AG04450 (cell line): ENCODE data around the gene IMMP1L. TPM values are rescaled to one million over a fixed set of nuclear protein-coding genes. Genes with fewer than 3 reads are reported as not detected.

Experiments used
- CTCF ChIA-PET: fragments of 300-600, 350-600 bp; formaldehyde crosslinking; extraction: SDS; loops from one replicate; lab custom pipeline; 2022; ENCODE audit warnings: antibody characterized with exemption, inconsistent platforms; lab: Charles Lee
- POLR2A ChIA-PET: fragments of 350-600 bp; formaldehyde crosslinking; extraction: SDS; loops from one replicate; lab custom pipeline; 2021; ENCODE audit warnings: antibody characterized with exemption, inconsistent platforms; lab: Yijun Ruan, JAX
- DNase-seq: peaks from one replicate; pipeline ENCODE4 v3.0.0-alpha.2; 2011; ENCODE audit warnings: low read depth, low spot score
- H3K27ac ChIP-seq: one replicate; pipeline ENCODE4 v1.5.1; 2012; ENCODE audit warnings: low read depth, low read length, control low read depth
- H3K27me3 ChIP-seq: one replicate; pipeline ENCODE4 v1.6.0; 2012; ENCODE audit warnings: low read length; ENCODE audit not compliant: control insufficient read depth, insufficient read depth
- H3K4me3 ChIP-seq: 2 replicates; pipeline ENCODE4 v1.5.1; 2011; ENCODE audit warnings: mild to moderate bottlenecking, low read depth, low read length, control low read depth
- H3K9me3 ChIP-seq: 2 replicates; pipeline ENCODE4 v1.5.1; 2012; ENCODE audit warnings: low read length; ENCODE audit not compliant: control insufficient read depth, insufficient read depth
- polyA plus RNA-seq: library from polyadenylated mRNA; depleted of rRNA; stranded (reverse); fragments of >200 nt; gene quantifications from 2 replicates; pipeline ENCODE4 v1.2.3, GENCODE V29; 2011
- TF ChIP-seq, protein P1 (sequence below): IDR thresholded peaks from 2 replicates; pipeline ENCODE4 v1.5.1; 2011; ENCODE audit warnings: low read depth, low read length, control low read depth, inconsistent platforms

Gene IMMP1L
- polyA plus RNA-seq, 1 experiment: 23.9 TPM

DNA sequence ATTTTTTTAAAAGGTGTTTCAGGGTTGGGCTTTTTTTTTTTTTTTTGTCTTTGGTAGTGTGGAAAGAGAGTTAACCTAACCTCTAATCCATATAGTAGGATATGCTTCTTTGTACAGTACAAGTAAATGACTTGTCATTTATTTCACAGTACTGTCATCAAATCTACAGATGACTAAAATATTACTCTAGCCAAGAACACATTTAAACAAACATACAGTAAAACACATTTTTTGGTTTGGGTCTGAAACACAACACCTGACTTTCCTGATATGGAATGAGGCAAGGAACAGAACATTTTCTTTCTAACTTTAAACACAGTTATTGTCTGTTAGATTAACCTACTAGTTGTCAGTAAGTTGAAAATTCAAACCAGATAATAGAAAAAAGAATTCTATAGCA, 68.1 kb downstream of the IMMP1L start:
- Histone ChIP-seq H3K27ac (no peak overlapping the region), H3K4me3 (no peak overlapping the region), H3K9me3 (no peaks in the 10 kb centered on the region), H3K27me3 (no peaks in the 10 kb centered on the region)
- CTCF ChIA-PET: no interaction called here
- TF ChIP-seq, protein P1, sequence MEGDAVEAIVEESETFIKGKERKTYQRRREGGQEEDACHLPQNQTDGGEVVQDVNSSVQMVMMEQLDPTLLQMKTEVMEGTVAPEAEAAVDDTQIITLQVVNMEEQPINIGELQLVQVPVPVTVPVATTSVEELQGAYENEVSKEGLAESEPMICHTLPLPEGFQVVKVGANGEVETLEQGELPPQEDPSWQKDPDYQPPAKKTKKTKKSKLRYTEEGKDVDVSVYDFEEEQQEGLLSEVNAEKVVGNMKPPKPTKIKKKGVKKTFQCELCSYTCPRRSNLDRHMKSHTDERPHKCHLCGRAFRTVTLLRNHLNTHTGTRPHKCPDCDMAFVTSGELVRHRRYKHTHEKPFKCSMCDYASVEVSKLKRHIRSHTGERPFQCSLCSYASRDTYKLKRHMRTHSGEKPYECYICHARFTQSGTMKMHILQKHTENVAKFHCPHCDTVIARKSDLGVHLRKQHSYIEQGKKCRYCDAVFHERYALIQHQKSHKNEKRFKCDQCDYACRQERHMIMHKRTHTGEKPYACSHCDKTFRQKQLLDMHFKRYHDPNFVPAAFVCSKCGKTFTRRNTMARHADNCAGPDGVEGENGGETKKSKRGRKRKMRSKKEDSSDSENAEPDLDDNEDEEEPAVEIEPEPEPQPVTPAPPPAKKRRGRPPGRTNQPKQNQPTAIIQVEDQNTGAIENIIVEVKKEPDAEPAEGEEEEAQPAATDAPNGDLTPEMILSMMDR: no peak
- DNase-seq: no peak
- POLR2A ChIA-PET: no interaction called here

DNA sequence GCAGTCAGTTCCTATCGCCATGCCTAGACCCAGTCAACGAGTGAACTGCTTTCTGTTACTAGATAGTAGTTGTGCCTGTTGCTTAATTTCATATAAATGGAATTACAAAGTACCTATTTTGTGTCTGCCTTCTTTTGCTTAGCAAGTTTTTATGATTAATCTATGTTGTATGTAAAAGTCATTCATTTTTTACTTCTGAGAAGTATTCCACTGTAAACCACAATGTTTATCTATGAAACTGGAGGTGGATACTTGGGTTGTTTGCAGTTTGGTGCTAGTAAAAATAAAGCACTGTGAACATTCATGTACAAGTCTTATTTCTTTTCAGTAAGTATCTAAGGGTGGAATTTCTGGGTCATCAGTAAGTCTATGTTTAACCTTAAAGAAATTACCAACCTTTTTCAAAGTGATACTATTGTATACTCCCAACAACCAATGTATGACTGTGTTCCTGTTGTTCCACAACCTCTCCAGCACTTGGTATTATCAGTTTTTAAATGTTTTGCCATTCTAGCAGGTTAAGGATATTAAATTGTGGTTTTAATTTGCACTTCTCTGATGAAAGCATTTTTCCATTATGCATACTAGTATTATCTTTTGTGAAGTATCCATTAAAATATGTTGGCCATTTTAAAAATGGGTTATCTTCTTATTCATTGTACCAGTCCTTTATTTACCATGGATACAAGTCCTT, 71.5 kb downstream of the IMMP1L start:
- DNase-seq: peak; percentile 37
- ChIA-PET POLR2A (no interaction called here), CTCF (no interaction called here)
- TF ChIP-seq, protein P1: no peak
- Histone ChIP-seq H3K27ac (no peak overlapping the region), H3K4me3 (no peak overlapping the region), H3K27me3 (no peaks in the 10 kb centered on the region), H3K9me3 (no peaks in the 10 kb centered on the region)

DNA sequence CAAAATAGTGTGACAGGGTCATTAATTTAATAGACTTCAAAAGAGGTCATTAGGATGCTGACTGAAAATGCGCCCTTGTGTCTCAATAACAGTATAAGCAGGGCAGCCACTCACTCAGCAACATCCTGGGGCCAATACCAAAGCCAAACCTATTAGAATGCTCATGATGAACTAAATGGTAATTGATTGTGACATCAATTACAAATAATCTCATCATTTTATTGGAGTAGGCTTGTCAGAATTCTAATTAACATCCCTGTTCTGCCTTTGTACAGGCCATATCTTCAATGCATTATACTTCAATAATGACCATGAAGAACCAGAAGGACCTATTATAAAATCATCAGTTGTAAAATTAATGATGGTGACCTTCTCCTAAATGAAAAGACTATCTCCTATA, 75.6 kb downstream of the IMMP1L start:
- Histone ChIP-seq H3K27me3 (no peaks in the 10 kb centered on the region), H3K27ac (no peak overlapping the region), H3K4me3 (no peak overlapping the region), H3K9me3 (no peaks in the 10 kb centered on the region)
- ChIA-PET CTCF (no interaction called here), POLR2A (no interaction called here)
- TF ChIP-seq, protein P1: no peak
- DNase-seq: no peak

DNA sequence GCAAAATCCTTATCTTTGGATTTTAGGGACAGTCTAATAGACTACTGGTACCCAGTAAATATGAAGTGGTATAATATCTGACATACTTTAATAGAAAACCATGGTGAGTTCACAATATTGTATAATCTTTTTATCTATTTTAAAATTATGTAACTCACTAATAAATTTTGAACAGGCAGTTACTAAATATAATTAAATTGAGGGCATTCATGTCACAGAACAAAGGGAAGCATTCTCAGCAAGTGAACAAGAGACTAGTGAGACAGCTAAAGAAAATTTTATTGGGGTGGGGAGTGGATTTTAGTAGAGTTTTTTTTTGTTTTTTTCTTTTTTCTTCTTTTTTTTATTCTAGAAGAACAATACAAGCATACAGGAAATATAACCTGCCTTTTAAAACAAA, 84.8 kb downstream of the IMMP1L start:
- POLR2A ChIA-PET: no interaction called here
- CTCF ChIA-PET: interaction anchor here (0.5 kb wide), 1 partner anchor 43 kb away, joined by 7 read pairs; no protein-coding TSS in a partner anchor
- TF ChIP-seq, protein P1: no peak

DNA sequence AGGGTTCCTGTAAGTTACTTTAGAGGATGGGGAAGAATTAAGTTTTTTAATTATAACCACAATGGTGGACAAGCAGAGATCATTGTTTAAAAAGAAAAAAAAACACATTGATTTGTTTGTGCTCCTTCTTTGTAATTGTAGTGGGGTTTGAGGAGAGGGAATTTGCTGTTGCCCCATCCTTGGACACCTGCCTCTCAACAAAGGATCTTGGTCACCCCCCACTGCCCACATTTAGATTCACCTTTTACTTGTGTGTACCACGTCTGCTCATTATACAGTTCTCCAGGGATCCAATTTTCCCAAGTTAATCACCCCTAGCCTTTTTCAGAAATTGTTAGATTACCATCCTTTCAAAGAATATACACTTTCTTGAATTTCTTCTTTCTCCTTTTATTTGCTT, 86.7 kb downstream of the IMMP1L start:
- ChIA-PET POLR2A (no interaction called here), CTCF (no interaction called here)
- H3K4me3 ChIP-seq: no peak overlapping the region
- DNase-seq: no peak
- H3K9me3 ChIP-seq: no peaks in the 10 kb centered on the region
- H3K27me3 ChIP-seq: no peaks in the 10 kb centered on the region
- H3K27ac ChIP-seq: no peak overlapping the region
- TF ChIP-seq, protein P1: no peak

More for the DNA sequence above, 84.8 kb downstream of the IMMP1L start:
- Histone ChIP-seq H3K27ac (no peak overlapping the region), H3K4me3 (no peak overlapping the region), H3K27me3 (no peaks in the 10 kb centered on the region), H3K9me3 (no peaks in the 10 kb centered on the region)
- DNase-seq: no peak
